GM19025 (cell line): ENCODE results near the gene FAF1.
A peak's percentile ranks its signal among the peaks of the same experiment; 100 is the strongest.
"Not testable (repeated sequence)": the region's sequence is repeated elsewhere in the genome, so short reads cannot be mapped to it uniquely, and the experiment has no call there.

Source experiments
- ATAC-seq: cut with Tn5 transposase; IDR thresholded peaks from one replicate; pipeline ENCODE4 v1.9.1; 2021; ENCODE audit warnings: mild to moderate bottlenecking, low read depth, moderate library complexity; ENCODE audit not compliant: unreplicated experiment

The FAF1 gene

DNA sequence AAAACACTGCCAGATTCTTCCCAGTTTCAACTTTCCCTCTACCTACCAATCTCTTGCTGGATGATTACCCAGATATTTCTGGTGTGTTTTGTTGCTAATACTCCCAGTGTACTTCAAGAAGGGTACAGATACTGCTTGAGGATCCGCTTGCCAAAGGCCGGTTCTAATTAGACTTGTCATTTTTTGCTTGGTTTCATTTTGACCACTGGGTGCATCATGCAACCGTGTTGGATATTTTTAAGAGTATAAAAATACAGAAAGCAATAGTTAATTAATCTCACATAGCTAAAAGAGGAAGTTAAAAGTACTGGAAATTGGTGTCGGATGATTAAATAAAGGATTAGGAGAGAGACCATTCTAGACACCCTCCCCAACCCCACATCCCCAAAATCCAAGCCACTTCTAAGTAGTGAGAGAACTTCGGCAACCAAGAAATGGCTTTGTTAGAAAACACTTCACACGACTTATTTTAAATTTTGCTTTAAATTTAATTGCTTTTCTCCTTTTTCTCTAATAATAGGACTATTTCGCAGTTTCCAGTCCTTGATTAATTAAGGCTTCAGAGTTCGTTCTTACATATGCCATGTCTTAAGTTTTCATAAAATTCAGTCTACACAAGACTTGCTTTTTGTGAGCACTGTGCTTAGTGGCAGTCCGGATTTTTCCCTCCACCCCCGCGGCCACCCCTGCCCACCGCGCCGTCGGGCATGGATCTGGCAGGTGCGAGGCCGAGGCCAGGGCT lies 7.5 kb upstream of the FAF1 start:
- no peak for ATAC-seq

DNA sequence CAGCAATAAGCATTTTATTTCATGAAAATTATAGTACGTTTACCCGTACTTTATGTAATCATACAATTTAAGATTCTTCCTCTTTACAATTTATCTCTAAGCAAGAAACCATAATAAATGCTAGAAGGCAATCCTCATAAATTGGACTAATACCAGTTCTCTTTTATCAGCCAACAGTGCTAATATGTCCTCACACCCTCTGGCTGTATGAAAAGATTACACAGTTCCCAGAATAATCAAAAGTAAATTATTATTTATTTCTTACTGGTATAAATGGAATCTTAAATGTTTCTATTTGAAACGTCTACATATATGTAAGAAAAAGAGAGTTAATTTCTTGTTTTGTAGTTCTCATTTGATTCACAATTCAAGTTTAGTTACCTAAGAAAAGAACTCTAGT lies 6.9 kb upstream of the FAF1 start:
- no peak for ATAC-seq

DNA sequence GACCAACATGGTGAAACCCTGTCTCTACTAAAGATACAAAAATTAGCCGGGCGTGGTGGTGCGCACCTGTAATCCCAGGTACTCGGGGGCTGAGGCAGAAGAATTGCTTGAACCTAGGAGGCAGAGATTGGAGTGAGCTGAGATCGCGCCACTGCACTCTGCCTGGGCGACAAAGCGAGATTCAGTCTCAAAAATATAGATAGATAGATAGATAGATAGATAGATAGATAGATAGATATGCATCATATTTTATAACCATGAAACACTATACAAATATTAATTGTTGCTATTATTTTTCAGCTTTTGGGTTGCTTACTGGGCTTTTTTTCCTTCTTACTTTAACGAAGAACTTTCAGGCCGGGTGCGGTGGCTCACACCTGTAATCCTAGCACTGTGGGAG lies 4.8 kb upstream of the FAF1 start:
- no peak for ATAC-seq

- no peak for ATAC-seq
Observed at GRCh38 chr1:50959303-50959912, 659 bp downstream of the FAF1 start.

GRCh38 chr1:50955116-50955515 lies 5.0 kb downstream of the FAF1 start:
- no peak for ATAC-seq

GRCh38 chr1:50952566-50952965 lies 7.5 kb downstream of the FAF1 start:
- ATAC-seq = not testable (repeated sequence)

- no peak for ATAC-seq
Observed at GRCh38 chr1:50950396-50950795, 9.7 kb downstream of the FAF1 start.

DNA sequence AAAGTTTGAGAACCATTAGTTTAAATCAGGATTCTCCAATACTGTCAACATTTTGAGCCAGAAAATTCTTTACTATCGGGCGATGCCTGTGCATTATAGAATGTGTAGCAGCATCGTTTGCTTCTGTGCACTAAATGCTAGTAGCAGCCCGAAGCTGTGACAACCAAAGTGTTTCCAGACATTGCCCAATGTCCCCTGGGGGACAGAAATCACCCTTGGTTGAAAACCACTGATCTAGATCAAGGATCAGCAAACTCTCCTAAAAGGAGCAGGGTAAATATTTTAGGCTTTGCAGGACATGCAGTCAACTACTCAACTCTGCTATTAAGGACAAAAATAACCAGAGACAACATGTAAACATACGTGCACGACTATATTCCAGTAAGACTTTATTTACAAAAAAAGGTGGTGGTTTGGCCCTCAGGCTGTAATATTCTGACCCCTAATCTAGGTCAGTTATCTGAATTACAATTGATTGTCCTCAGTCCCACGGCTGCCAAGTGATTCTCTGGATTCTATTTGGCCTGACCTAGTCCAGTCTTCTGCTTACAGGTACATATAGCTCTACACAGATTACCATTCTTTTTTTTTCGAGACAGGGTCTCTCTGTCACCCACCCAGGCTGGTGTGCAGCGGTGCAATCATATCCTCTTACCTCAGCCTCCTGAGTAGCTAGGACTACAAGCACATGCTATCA lies 10.6 kb downstream of the FAF1 start:
- ATAC-seq = no peak

DNA sequence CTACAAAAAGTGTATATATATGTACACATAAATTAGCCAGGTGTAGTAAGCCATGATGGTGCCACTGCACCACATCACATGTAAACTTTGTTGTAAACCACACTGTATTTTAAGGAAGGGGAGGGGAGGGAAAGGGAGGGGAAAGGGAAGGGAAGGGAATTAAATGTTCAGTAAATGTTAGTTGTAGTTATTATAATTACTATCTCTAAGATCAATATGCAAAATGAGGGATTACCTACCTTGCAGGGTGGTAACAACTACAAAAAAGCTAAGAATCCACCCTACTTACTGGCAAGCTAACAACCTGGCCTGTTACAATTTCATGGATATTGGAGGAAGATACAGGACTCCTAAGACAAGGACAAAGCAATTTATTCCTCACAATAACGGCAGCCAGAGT lies 17.7 kb downstream of the FAF1 start:
- no peak for ATAC-seq

GRCh38 chr1:50940291-50940690 lies 19.8 kb downstream of the FAF1 start:
- ATAC-seq = no peak

DNA sequence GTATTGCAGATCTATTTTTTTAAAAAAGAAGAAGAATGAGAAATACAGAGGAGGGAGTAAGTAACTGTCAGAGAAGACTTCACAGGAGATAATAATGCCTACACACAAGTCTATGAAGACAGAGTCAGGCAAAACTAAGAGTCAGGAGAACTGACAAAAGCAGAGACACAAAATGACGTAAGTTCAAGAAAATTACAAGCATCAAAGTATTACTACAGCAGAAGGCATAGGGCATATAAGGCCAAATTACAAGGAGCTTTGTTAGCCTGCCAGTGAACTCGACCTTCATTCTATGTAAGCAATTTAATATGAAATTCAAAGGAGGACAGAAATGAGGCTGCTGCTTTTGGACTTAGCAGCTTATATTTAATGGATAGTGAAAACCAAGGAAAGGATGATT lies 23.7 kb downstream of the FAF1 start:
- no peak for ATAC-seq

GRCh38 chr1:50935276-50935675 lies 24.8 kb downstream of the FAF1 start:
- ATAC-seq = not testable (repeated sequence)

DNA sequence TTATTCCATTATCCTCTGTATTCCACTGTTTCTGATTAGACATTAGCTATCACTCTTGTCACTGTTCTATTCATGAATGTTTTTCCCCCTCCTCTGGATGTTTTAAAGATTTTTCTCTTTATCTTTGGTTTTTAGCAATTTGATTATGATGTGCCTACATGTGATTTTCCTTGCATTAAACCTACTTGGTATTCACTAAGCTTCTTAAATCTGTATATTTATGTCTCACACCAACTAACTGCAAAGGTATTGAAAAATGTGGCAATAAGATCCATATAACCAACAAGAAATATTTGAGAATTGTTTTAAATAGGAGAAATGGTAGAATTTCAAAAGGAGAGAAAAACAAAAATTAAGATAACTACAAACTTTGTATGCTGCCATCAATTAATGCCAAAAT lies 25.2 kb downstream of the FAF1 start:
- no peak for ATAC-seq

DNA sequence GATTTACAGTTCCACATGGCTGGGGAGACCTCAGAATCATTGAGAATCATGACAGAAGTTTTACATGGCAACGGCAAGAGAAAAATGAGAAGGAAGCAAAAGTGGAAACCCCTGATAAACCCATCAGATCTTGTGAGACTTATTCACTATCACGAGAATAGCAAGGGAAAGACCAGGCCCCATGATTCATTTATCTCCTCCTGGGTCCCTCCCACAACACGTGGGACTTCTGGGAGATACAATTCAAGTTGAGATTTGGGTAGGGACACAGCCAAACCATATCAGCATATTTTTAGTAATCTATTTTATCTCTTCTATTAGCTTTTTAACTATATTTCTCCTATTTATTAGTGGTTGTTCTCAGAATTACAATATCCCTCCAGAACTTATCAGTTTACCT lies 26.3 kb downstream of the FAF1 start:
- ATAC-seq = not testable (repeated sequence)

DNA sequence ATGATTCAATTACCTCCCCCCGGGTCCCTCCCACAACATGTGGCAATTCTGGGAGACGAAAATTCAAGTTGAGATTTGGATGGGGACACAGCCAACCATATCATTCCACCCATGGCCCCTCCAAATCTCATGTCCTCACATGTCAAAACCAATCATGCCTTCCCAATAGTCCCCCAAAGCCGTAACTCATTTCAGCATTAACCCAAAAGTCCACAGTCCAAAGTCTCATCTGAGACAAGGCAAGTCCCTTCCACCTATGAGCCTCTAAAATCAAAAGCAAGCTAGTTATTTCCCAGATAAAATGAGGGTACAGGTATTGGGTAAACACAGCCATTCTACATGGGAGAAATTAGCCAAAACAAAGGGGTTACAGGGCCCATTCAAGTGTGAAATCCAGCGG lies 28.0 kb downstream of the FAF1 start:
- not testable (repeated sequence) for ATAC-seq

GRCh38 chr1:50930965-50931737 lies 28.9 kb downstream of the FAF1 start:
- ATAC-seq = no peak

DNA sequence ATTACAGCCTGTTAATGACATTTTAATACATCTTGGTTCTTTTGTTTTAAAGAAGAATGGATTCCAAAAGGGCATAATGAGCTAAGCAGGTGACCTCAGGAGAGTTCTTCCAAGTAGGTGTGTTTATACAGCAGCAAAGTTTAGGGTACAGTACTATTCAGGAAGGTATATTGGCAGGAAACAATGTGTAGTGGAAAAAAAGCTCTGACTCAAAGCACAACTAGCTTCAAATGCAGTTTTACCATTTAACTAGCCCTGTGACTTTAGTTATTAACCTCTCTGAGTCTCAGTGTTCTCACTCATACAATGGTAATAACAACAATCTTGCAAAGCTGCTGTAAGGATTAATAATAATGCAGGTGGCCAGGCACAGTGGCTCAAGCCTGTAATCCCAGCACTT lies 29.9 kb downstream of the FAF1 start:
- ATAC-seq = peak; percentile 63

GRCh38 chr1:50929376-50929958 lies 30.6 kb downstream of the FAF1 start:
- ATAC-seq = no peak

GRCh38 chr1:50923564-50923963 lies 36.5 kb downstream of the FAF1 start:
- ATAC-seq = no peak

GRCh38 chr1:50921029-50921428 lies 39.0 kb downstream of the FAF1 start:
- no peak for ATAC-seq

GRCh38 chr1:50920409-50920808 lies 39.7 kb downstream of the FAF1 start:
- ATAC-seq = no peak
